ENCODE results near the gene WWTR1.

The WWTR1 gene

DNA sequence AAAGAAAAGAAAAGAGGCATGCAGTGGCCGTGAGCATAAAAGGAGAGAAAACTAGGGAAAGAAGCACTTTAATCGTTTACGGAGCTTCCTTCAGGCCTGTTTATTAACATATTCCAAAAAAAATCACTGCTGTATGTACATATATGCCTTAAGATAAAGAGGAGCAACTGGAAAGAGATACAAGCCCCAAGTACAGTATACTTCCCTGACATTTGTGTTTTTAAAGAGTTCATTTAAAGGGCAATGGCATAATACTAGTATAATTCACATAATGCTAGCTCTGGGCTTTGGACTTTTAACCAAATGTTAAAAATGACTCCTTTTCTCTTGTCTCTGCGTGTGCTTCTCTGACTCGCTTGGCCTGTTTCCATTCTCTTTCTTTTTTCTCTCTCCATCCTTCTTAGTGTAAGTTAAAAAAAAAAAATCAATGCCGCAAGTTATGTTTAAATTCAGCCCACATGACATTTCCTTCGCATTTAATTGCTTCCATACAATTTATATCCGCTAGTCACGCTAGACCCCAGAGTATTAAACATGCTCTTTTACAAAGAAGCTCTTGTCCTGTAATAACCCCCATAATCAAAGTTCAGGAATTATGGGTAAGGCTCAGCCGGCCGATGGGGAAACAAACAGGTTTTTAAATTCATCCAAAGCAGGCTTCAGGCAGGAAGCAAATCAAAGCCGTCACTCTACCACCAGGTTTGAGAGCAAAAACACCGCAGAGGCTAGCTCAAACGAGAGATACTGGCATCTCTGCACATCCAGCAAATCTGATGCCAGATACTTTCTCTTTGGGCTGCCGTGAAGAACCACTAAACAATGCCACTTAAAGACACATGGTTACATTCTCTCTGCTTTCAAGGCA is 19.4 kb downstream of the WWTR1 start:
- H3K27ac ChIP-seq, result peak overlapping the region; percentile 9
- TF ChIP-seq, protein P1, sequence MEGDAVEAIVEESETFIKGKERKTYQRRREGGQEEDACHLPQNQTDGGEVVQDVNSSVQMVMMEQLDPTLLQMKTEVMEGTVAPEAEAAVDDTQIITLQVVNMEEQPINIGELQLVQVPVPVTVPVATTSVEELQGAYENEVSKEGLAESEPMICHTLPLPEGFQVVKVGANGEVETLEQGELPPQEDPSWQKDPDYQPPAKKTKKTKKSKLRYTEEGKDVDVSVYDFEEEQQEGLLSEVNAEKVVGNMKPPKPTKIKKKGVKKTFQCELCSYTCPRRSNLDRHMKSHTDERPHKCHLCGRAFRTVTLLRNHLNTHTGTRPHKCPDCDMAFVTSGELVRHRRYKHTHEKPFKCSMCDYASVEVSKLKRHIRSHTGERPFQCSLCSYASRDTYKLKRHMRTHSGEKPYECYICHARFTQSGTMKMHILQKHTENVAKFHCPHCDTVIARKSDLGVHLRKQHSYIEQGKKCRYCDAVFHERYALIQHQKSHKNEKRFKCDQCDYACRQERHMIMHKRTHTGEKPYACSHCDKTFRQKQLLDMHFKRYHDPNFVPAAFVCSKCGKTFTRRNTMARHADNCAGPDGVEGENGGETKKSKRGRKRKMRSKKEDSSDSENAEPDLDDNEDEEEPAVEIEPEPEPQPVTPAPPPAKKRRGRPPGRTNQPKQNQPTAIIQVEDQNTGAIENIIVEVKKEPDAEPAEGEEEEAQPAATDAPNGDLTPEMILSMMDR (IDR thresholded peaks at IDR 0.05; ENCODE audit: low read depth, low read length, missing control alignments), result no peak
- in situ Hi-C loops (cut with HindIII; ENCODE audit: low pct_ligation_motif_present, low sequenced_read_pairs), result no loop called here
- DNase-seq, result no peak
- H3K36me3 ChIP-seq (replicated peaks), result no peaks in the 10 kb centered on the region
- H3K4me3 ChIP-seq (ENCODE audit: low read depth, low read length), result peak overlapping the region; percentile 12
- no peaks in the 10 kb centered on the region for H3K27me3 ChIP-seq (replicated peaks)

DNA sequence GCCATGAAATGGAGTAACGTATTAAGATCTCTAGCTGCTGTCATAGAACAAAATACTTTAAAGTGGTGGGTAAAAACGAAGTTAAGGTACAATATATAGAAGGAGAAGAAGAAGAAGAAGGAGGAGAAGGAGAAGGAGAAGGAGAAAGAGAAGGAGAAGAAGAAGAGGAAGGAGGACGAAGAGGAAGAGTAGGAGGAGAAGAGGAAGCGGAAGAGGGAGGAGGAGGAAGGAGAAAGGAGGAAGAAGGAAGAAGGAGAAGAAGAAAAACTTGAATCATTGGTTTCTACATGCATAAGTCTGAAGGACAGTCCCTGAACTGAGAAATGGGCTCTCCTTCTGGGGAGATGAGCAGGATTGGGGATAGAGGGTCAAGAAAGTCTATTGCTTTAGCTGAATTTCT is 22.4 kb downstream of the WWTR1 start:
- Histone ChIP-seq H3K4me3 (ENCODE audit: low read depth, low read length) (no peak overlapping the region), H3K27me3 (replicated peaks) (no peaks in the 10 kb centered on the region), H3K27ac (no peak overlapping the region), H3K36me3 (replicated peaks) (peaks cover under 1% of the 10 kb centered on the region)
- in situ Hi-C loops (cut with HindIII; ENCODE audit: low pct_ligation_motif_present, low sequenced_read_pairs), result no loop called here
- TF ChIP-seq, protein P1 (IDR thresholded peaks at IDR 0.05; ENCODE audit: low read depth, low read length, missing control alignments), result no peak
- no peak for DNase-seq

DNA sequence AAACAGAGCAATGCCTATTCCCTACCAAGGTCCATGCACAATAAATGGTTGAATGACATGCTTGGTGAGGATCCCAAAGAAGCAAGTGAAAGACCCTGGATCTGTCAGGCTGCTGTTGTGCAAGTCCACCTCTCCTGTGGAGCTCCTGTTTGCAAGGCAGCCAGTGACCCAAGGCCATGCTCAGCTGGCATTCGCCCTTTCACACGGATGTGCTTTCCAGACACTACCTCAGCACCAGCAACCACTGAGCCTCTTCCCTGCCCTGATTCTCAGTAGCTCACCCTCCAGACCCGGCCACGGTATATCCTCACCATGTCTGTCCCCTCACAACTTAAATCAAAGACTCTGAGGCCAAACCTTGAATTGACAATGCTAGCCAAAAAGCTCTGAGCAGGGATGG is 23.3 kb downstream of the WWTR1 start:
- Histone ChIP-seq H3K4me3 (ENCODE audit: low read depth, low read length) (no peak overlapping the region), H3K27me3 (replicated peaks) (no peaks in the 10 kb centered on the region), H3K36me3 (replicated peaks) (peaks cover 2% of the 10 kb centered on the region), H3K27ac (no peak overlapping the region)
- in situ Hi-C loops (cut with HindIII; ENCODE audit: low pct_ligation_motif_present, low sequenced_read_pairs), result no loop called here
- TF ChIP-seq, protein P1 (IDR thresholded peaks at IDR 0.05; ENCODE audit: low read depth, low read length, missing control alignments), result no peak
- no peak for DNase-seq

DNA sequence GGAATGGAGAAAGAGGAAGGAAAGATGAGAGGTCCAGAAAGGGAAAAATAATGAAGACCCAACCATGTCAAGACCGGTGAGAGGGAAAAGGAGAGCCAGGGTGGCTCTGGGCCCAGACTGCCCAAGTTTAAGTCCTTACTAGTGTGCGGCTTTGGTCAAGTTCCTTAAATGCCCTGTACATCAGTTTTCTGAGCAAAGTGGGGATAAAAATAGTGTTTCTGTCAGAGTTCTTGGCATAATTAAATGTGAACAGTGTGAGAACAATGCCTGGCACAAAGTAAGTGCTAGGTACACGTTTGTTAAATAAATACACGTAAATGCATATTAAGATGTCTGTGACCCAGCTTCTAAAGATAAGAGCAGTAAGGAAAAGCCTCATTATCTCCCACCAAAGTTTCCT is 23.8 kb downstream of the WWTR1 start:
- in situ Hi-C loops (cut with HindIII; ENCODE audit: low pct_ligation_motif_present, low sequenced_read_pairs), result no loop called here
- Histone ChIP-seq H3K4me3 (ENCODE audit: low read depth, low read length) (no peak overlapping the region), H3K27me3 (replicated peaks) (no peaks in the 10 kb centered on the region), H3K27ac (no peak overlapping the region), H3K36me3 (replicated peaks) (peaks cover 2% of the 10 kb centered on the region)
- DNase-seq, result no peak
- TF ChIP-seq, protein P1 (IDR thresholded peaks at IDR 0.05; ENCODE audit: low read depth, low read length, missing control alignments), result no peak

DNA sequence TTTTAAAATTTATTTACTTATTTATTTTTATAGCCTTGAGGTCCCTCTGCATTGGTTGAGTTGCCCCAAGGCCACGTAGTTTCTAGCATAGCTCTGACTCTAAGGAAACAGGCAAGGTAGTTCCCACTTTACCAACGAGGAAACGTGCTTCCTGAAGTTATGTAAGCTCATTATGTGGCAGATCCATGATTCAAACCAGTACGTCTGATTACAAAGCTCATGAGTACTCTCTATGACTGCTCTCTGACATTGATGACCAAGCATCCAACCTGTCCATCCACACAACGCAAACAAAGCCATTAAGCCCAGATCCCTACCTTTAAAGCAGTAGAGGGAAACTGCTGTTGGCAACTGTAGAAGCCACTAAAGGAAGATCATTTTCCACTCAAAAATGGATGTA is 25.6 kb downstream of the WWTR1 start:
- TF ChIP-seq, protein P1 (IDR thresholded peaks at IDR 0.05; ENCODE audit: low read depth, low read length, missing control alignments), result no peak
- Histone ChIP-seq H3K4me3 (ENCODE audit: low read depth, low read length) (no peak overlapping the region), H3K27ac (no peak overlapping the region), H3K36me3 (replicated peaks) (peaks cover 4% of the 10 kb centered on the region), H3K27me3 (replicated peaks) (no peaks in the 10 kb centered on the region)
- in situ Hi-C loops (cut with HindIII; ENCODE audit: low pct_ligation_motif_present, low sequenced_read_pairs), result no loop called here
- DNase-seq, result no peak

DNA sequence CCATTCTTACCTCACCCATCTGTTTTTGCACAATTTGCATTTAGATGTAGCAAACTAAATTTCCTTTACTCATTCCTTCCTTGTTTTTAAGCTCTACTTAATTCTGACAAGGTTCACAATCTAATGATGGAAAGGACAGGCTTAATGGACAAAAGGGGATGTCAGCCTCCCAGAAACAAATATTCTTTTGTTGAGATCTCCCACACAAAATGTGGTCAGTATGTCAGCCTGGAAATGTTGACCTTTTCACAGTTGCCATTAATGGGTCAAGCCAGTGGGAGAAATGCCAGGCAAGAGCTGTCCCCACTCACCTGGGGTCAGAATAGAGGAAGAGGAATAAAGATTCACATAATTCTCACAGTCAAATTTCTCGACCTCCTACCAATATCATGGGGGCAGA is 27.0 kb downstream of the WWTR1 start:
- Histone ChIP-seq H3K27me3 (replicated peaks) (no peaks in the 10 kb centered on the region), H3K4me3 (ENCODE audit: low read depth, low read length) (no peak overlapping the region), H3K36me3 (replicated peaks) (peaks cover 5% of the 10 kb centered on the region), H3K27ac (no peak overlapping the region)
- in situ Hi-C loops (cut with HindIII; ENCODE audit: low pct_ligation_motif_present, low sequenced_read_pairs), result no loop called here
- TF ChIP-seq, protein P1 (IDR thresholded peaks at IDR 0.05; ENCODE audit: low read depth, low read length, missing control alignments), result no peak
- DNase-seq, result no peak

Measured in brain microvascular endothelial cell (primary cell).